H1 (cell line): ENCODE measurements around the gene BPI. TPM values are rescaled to one million over a fixed set of nuclear protein-coding genes. Genes with fewer than 3 reads are reported as not detected.

Experiments used
- CTCF ChIA-PET: fragments of 300-600 bp; sonication (Branson Sonifier 250); formaldehyde crosslinking; loops from one replicate; lab custom pipeline; 2021; ENCODE audit not compliant: partially characterized antibody; lab: Charles Lee
- POLR2A ChIA-PET: fragments of 300-600 bp; sonication (Branson Sonifier 250); formaldehyde crosslinking; loops from one replicate; lab custom pipeline; 2021; ENCODE audit warnings: inconsistent platforms; ENCODE audit not compliant: partially characterized antibody; lab: Charles Lee
- DNase-seq, 2 experiments: peaks; one replicate each; pipeline versions ENCODE4 v3.0.0 to v3.0.0-alpha.2; 2010 to 2022; ENCODE audit warnings: low spot score in 2 of 2, low read depth in 1 of 2, mixed read lengths in 1 of 2
- FAIRE-seq: peaks from 2 replicates; lab custom pipeline; 2011; peaks lifted over from hg19 to GRCh38; lab: Jason Lieb, UNC
- H2AFZ ChIP-seq: 2 replicates; pipeline ENCODE4 v1.8.1; 2012; ENCODE audit warnings: low read length, inconsistent platforms
- H2AK5ac ChIP-seq: 2 replicates; pipeline ENCODE4 v1.6.1; 2013; ENCODE audit warnings: low read depth, low read length
- H2BK120ac ChIP-seq: replicated peaks from 2 replicates; pipeline ENCODE3; 2013; ENCODE audit warnings: low read depth, low read length, inconsistent platforms
- H2BK12ac ChIP-seq: 2 replicates; pipeline ENCODE4 v1.6.1; 2013; ENCODE audit warnings: low read depth, low read length
- H2BK15ac ChIP-seq: 2 replicates; pipeline ENCODE4 v1.6.1; 2013; ENCODE audit warnings: low read length
- H2BK20ac ChIP-seq: 2 replicates; pipeline ENCODE4 v1.6.1; 2013; ENCODE audit warnings: low read length
- H2BK5ac ChIP-seq: 2 replicates; pipeline ENCODE4 v1.6.1; 2013; ENCODE audit warnings: low read depth, low read length
- H3K14ac ChIP-seq: 2 replicates; pipeline ENCODE4 v1.6.1; 2013; ENCODE audit warnings: inconsistent platforms; ENCODE audit not compliant: insufficient read length
- H3K18ac ChIP-seq: 2 replicates; pipeline ENCODE4 v1.6.1; 2013; ENCODE audit warnings: low read length; ENCODE audit errors: extremely low read depth
- H3K23ac ChIP-seq: 2 replicates; pipeline ENCODE4 v1.6.1; 2013; ENCODE audit warnings: inconsistent platforms; ENCODE audit not compliant: insufficient read length
- H3K23me2 ChIP-seq: 2 replicates; pipeline ENCODE4 v1.6.1; 2013; ENCODE audit warnings: low read depth, low read length
- H3K27ac ChIP-seq: 2 replicates; pipeline ENCODE4 v1.6.1; 2011; ENCODE audit warnings: low read depth, low read length, inconsistent platforms
- H3K27me3 ChIP-seq, 4 experiments: replicated peaks in 1 of 4; 1 replicate in 1 of 4; 2 replicates in 3 of 4; pipeline versions ENCODE4 v1.6.1 to v1.8.1; 2011 to 2013; ENCODE audit warnings: low read length in 3 of 4, mild to moderate bottlenecking in 3 of 4, inconsistent platforms in 2 of 4, mixed read lengths in 2 of 4, moderate library complexity in 1 of 4; ENCODE audit not compliant: control insufficient read depth in 3 of 4, insufficient read depth in 3 of 4; ENCODE audit errors: extremely low read depth in 1 of 4
- H3K36me3 ChIP-seq, 4 experiments: 2 replicates each; pipeline versions ENCODE4 v1.6.1 to v1.8.1; 2011 to 2013; ENCODE audit warnings: mild to moderate bottlenecking in 4 of 4, low read length in 3 of 4, moderate library complexity in 2 of 4, control low read depth in 1 of 4, inconsistent platforms in 1 of 4; ENCODE audit not compliant: insufficient read depth in 4 of 4, control insufficient read depth in 2 of 4
- H3K4ac ChIP-seq: replicated peaks from 2 replicates; pipeline ENCODE3; 2013; ENCODE audit warnings: low read length, low read depth, mixed read lengths, inconsistent platforms; ENCODE audit not compliant: insufficient read length
- H3K4me1 ChIP-seq, 4 experiments: replicated peaks in 1 of 4; 1 replicate in 1 of 4; 2 replicates in 3 of 4; pipeline versions ENCODE4 v1.6.1 to v1.8.1; 2011 to 2013; ENCODE audit warnings: low read length in 3 of 4, inconsistent platforms in 2 of 4, mixed read lengths in 1 of 4; ENCODE audit not compliant: insufficient read depth in 4 of 4, control insufficient read depth in 3 of 4
- H3K4me2 ChIP-seq, 2 experiments: 2 replicates each; pipeline versions ENCODE4 v1.6.1 to v1.8.1; 2011 to 2013; ENCODE audit warnings: low read depth in 2 of 2, low read length in 2 of 2, control low read depth in 1 of 2, inconsistent platforms in 1 of 2, mild to moderate bottlenecking in 1 of 2; ENCODE audit not compliant: insufficient read depth in 1 of 2
- H3K4me3 ChIP-seq, 4 experiments: fragments of 200-600, 300-600 bp in 1 of 4; sonication (generic), shearing (Covaris generic), sonication (Bioruptor Twin) in 1 of 4; 2 replicates each; pipeline versions ENCODE4 v1.5.1 to v1.8.1; 2011 to 2016; ENCODE audit warnings: low read length in 4 of 4, low read depth in 3 of 4, control low read depth in 2 of 4, inconsistent platforms in 2 of 4, mild to moderate bottlenecking in 2 of 4, mixed read lengths in 1 of 4, moderate library complexity in 1 of 4; ENCODE audit not compliant: insufficient read depth in 2 of 4; ENCODE audit errors: extremely low read depth in 1 of 4
- H3K56ac ChIP-seq: replicated peaks from 2 replicates; pipeline ENCODE3; 2013; ENCODE audit warnings: low read depth, mild to moderate bottlenecking, mixed read lengths, low read length, inconsistent platforms; ENCODE audit not compliant: insufficient read length
- H3K79me1 ChIP-seq: 2 replicates; pipeline ENCODE4 v1.6.1; 2013; ENCODE audit warnings: low read depth, low read length, control low read depth
- H3K79me2 ChIP-seq, 2 experiments: 2 replicates each; pipeline versions ENCODE4 v1.6.1 to v1.8.1; 2012 to 2013; ENCODE audit warnings: low read length in 2 of 2, mild to moderate bottlenecking in 2 of 2, inconsistent platforms in 1 of 2; ENCODE audit not compliant: insufficient read depth in 2 of 2, control insufficient read depth in 1 of 2
- H3K9ac ChIP-seq, 4 experiments: replicated peaks in 1 of 4; 1 replicate in 1 of 4; 2 replicates in 3 of 4; pipeline versions ENCODE4 v1.6.1 to v1.8.1; 2011 to 2013; ENCODE audit warnings: low read depth in 3 of 4, low read length in 3 of 4, control low read depth in 2 of 4, mild to moderate bottlenecking in 2 of 4, moderate library complexity in 2 of 4, inconsistent platforms in 1 of 4; ENCODE audit errors: extremely low read depth in 1 of 4
- H3K9me3 ChIP-seq, 2 experiments: 2 replicates each; pipeline versions ENCODE4 v1.6.1 to v1.8.1; 2012 to 2013; ENCODE audit warnings: mild to moderate bottlenecking in 2 of 2, moderate library complexity in 2 of 2, control low read depth in 1 of 2, inconsistent platforms in 1 of 2, low read depth in 1 of 2, low read length in 1 of 2, mixed read lengths in 1 of 2; ENCODE audit not compliant: insufficient read depth in 2 of 2
- H4K20me1 ChIP-seq, 2 experiments: replicated peaks in 1 of 2; 2 replicates each; pipeline versions ENCODE3 to v1.8.1; 2011 to 2013; ENCODE audit warnings: inconsistent platforms in 2 of 2, low read length in 2 of 2, mild to moderate bottlenecking in 1 of 2; ENCODE audit not compliant: insufficient read depth in 2 of 2, control insufficient read depth in 1 of 2
- H4K5ac ChIP-seq: 2 replicates; pipeline ENCODE4 v1.6.1; 2013; ENCODE audit warnings: low read length, low read depth, mixed read lengths, inconsistent platforms; ENCODE audit not compliant: insufficient read length
- H4K8ac ChIP-seq: 2 replicates; pipeline ENCODE4 v1.8.0; 2013; ENCODE audit warnings: mild to moderate bottlenecking, moderate library complexity, low read length, inconsistent platforms; ENCODE audit not compliant: insufficient read depth; ENCODE audit errors: extremely low read depth
- H4K91ac ChIP-seq: replicated peaks from 2 replicates; pipeline ENCODE3; 2013; ENCODE audit warnings: low read length, mixed read lengths, inconsistent platforms; ENCODE audit not compliant: insufficient read length
- EGR1 ChIP-seq: IDR thresholded peaks from 2 replicates; pipeline ENCODE4 v1.6.1; 2011; ENCODE audit warnings: low read depth, low read length, borderline replicate concordance
- JUN ChIP-seq: IDR thresholded peaks from 2 replicates; pipeline ENCODE4 v1.6.1; 2011; ENCODE audit warnings: low read depth, mild to moderate bottlenecking, improper control_type of control experiment, low read length
- NRF1 ChIP-seq: IDR thresholded peaks from 2 replicates; pipeline ENCODE4 v1.6.1; 2011; ENCODE audit warnings: mild to moderate bottlenecking, low read depth, low read length, improper control_type of control experiment
- RFX5 ChIP-seq: IDR thresholded peaks from 2 replicates; pipeline ENCODE4 v1.6.1; 2011; ENCODE audit warnings: low read depth, low read length, improper control_type of control experiment, borderline replicate concordance
- WGBS, 2 experiments: shearing (Covaris generic) in 1 of 2; methylation state at CpG; one replicate each; pipeline versions ENCODE4 v1.1.6 to v1.1.7; 2013 to 2015; ENCODE audit warnings: low lambda C conversion rate in 2 of 2, mixed read lengths in 2 of 2, inconsistent platforms in 1 of 2, low coverage in 1 of 2, missing lambda C conversion rate in 1 of 2; ENCODE audit not compliant: insufficient replicate concordance in 2 of 2, insufficient coverage in 1 of 2, insufficient read length in 1 of 2; ENCODE audit errors: extremely low coverage in 1 of 2, missing lambda C conversion rate in 1 of 2; 5-methylcytosine and 5-hydroxymethylcytosine counted together
- polyA plus RNA-seq, 7 experiments: library from polyadenylated mRNA; depleted of rRNA in 3 of 7; stranded (reverse) in 5 of 7; unstranded in 2 of 7; fragments of >200 nt in 5 of 7; fragments of 200-250 nt in 2 of 7; gene quantifications; 1 replicate in 5 of 7; 2 replicates in 1 of 7; 4 replicates in 1 of 7; pipeline versions ENCODE4 v1.2.1 to v1.2.3, GENCODE V29; 2011 to 2013; ENCODE audit warnings: missing spikeins in 2 of 7, mixed read lengths in 2 of 7
- total RNA-seq: library from RNA; stranded (reverse); fragmentation: NEBNext Ultra II Directional; extraction: Animal tissue kit (Norgen Biotek cat#: 25700); gene quantifications from 2 replicates; pipeline ENCODE4 v1.2.1, GENCODE V29; 2021

The BPI gene
- total and polyA plus RNA-seq, 2 of the 8 experiments (the other 6 are each of a cell fraction or from before 2014, with no cell fraction given): not detected

- 61% methylated on average over 11 of the region's 11 CpGs; no CpG with 5 or more reads in 1 of the 2 experiments for WGBS, 2 experiments
- Histone ChIP-seq H3K9ac (no peak overlapping the region), H3K79me2 (no peaks in the 10 kb centered on the region), H2BK20ac (no peak overlapping the region), H2AK5ac (no peak overlapping the region), H4K8ac (no peak overlapping the region), H2BK5ac (no peak overlapping the region), H3K9me3 (no peaks in the 10 kb centered on the region), H3K27me3 (no peaks in the 10 kb centered on the region; a peak in 1 of 7 replicates), H2AFZ (no peak overlapping the region), H3K4me2 (no peak overlapping the region), H4K20me1 (no peaks in the 10 kb centered on the region), H3K27ac (no peak overlapping the region), H3K18ac (no peak overlapping the region), H3K4me3 (no peak overlapping the region), H2BK120ac (no peak overlapping the region), H3K36me3 (no peaks in the 10 kb centered on the region), H3K14ac (no peak overlapping the region), H2BK12ac (no peak overlapping the region), H4K5ac (no peak overlapping the region), H4K91ac (no peak overlapping the region), H2BK15ac (no peak overlapping the region), H3K4ac (no peak overlapping the region), H3K23me2 (no peaks in the 10 kb centered on the region), H3K4me1 (peaks cover 0 to 11% (median 5%) of the 10 kb centered on the region in 4 experiments; a peak in 4 of 7 replicates), H3K79me1 (no peaks in the 10 kb centered on the region), H3K23ac (no peak overlapping the region), H3K56ac (no peak overlapping the region)
- DNase-seq (no peak), FAIRE-seq (no peak)
- ChIA-PET CTCF (interaction anchor here (0.7 to 5.7 kb wide), 13 partner anchors 7 to 191 kb away, joined by 3 to 47 read pairs (median 4); no protein-coding TSS in a partner anchor), POLR2A (interaction anchor here (1.0 kb wide), 1 partner anchor 9 kb away, joined by 3 read pairs; no protein-coding TSS in a partner anchor)
- TF ChIP-seq EGR1 (no peak), RFX5 (no peak), JUN (no peak), NRF1 (no peak)
Observed at GRCh38 chr20:38302786-38303185, 1.2 kb upstream of the BPI start.
